Spleen (tissue), 7 donors: Measurements from ENCODE around the gene OR5AU1.

Experiments used
- POLR2A ChIP-seq, 3 donors: fragments of 450-650 bp; IDR thresholded peaks; one replicate each; pipeline ENCODE4 v1.5.1; 2017; ENCODE audit warnings: antibody characterized with exemption in 3 of 3, mild to moderate bottlenecking in 1 of 3
- POLR2AphosphoS5 ChIP-seq, 3 donors: sonication (generic); formaldehyde crosslinking; IDR thresholded peaks; one replicate each; pipeline ENCODE4 v1.5.1; 2017; ENCODE audit warnings: antibody characterized with exemption in 3 of 3
- TF ChIP-seq, protein P1 (sequence below), 11 experiments: fragments of 200-600 bp in 7 of 11; fragments of 450-650 bp in 4 of 11; sonication (generic) in 4 of 11; IDR thresholded peaks in 8 of 11; conservative IDR thresholded peaks in 3 of 11; 1 replicate in 7 of 11; 2 replicates in 4 of 11; pipeline versions ENCODE4 v1.4.0 to v1.8.0; 2016 to 2021; ENCODE audit warnings: antibody characterized with exemption in 11 of 11, inconsistent platforms in 4 of 11, mild to moderate bottlenecking in 1 of 11
- donor health status: DM: no; HTN: no; CAD: no; lungs with moderate emphysema.
- donor health status: DM: no; HTN: no; CAD: no.
- donor health status: DM: no; HTN: no; CAD: no.

DNA sequence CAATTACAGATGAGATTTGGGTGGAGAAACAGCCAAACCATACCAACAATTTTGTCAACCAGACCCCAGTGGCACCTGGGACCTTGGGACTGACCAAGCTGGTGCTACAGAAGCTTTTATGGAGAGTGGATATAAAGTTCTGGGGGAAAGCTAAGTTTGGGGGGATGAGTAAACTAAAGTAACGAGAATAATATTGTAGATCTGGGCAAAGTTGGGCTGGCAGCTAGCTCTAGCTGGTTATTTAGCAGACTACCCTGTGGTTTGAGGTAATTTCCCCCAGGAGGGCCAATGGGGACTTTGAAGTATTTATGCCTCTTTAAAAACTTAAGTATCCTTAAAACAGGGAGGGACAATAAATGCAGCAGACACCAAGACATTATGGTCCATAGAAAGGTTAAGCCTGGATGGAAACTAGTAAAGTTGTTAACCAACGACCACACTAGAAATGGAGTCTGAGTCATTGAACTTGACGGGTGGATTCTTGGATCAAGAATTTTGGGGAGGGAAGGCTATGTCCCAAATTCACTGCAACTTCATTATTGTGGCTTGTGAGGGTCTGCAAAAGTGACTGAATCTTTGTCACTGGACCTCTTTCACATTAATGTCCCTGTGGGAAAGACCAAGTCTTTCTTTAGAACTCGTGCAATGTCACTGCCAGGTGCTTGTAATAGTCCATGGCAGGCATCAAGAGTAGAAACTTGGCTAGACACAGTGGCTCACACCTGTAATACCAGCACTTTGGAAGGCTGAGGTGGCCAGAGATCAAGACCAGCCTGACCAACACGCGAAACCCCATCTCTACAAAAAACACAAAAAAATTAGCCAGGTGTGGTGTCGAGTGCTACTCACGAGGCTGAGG lies 48.5 kb upstream of the OR5AU1 start:
- TF ChIP-seq, protein P1, sequence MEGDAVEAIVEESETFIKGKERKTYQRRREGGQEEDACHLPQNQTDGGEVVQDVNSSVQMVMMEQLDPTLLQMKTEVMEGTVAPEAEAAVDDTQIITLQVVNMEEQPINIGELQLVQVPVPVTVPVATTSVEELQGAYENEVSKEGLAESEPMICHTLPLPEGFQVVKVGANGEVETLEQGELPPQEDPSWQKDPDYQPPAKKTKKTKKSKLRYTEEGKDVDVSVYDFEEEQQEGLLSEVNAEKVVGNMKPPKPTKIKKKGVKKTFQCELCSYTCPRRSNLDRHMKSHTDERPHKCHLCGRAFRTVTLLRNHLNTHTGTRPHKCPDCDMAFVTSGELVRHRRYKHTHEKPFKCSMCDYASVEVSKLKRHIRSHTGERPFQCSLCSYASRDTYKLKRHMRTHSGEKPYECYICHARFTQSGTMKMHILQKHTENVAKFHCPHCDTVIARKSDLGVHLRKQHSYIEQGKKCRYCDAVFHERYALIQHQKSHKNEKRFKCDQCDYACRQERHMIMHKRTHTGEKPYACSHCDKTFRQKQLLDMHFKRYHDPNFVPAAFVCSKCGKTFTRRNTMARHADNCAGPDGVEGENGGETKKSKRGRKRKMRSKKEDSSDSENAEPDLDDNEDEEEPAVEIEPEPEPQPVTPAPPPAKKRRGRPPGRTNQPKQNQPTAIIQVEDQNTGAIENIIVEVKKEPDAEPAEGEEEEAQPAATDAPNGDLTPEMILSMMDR (IDR thresholded peaks at IDR 0.05 in 8 of 11, conservative IDR thresholded peaks at IDR 0.05 in 3 of 11): no peak
- no peak for TF ChIP-seq POLR2A (IDR thresholded peaks at IDR 0.05)
- peak in 1 of 3 donors; percentile 58 for TF ChIP-seq POLR2AphosphoS5 (IDR thresholded peaks at IDR 0.05)
